Hepatocyte (in vitro differentiated cells): Measurements from ENCODE around the gene KSR2. TPM values are rescaled to one million over a fixed set of nuclear protein-coding genes. Genes with fewer than 3 reads are reported as not detected.

ENCODE experiments used
- DNase-seq: peaks from one replicate; pipeline ENCODE4 v3.0.0-alpha.2; 2016; ENCODE audit warnings: low spot score
- H2AFZ ChIP-seq: fragments of 200-600 bp; sonication (generic); 2 replicates; pipeline ENCODE4 v1.6.0; 2016; ENCODE audit warnings: antibody characterized with exemption, mild to moderate bottlenecking
- H3K27ac ChIP-seq: fragments of 200-600 bp; sonication (generic); 2 replicates; pipeline ENCODE4 v1.5.1; 2016; ENCODE audit warnings: mild to moderate bottlenecking
- H3K27me3 ChIP-seq: fragments of 200-600 bp; sonication (generic); 2 replicates; pipeline ENCODE4 v1.6.1; 2016
- H3K36me3 ChIP-seq: fragments of 200-600 bp; sonication (generic); replicated peaks from 2 replicates; pipeline ENCODE4 v1.5.1; 2016; ENCODE audit warnings: low read depth; ENCODE audit not compliant: insufficient read depth
- H3K4me1 ChIP-seq: fragments of 200-600 bp; sonication (generic); 2 replicates; pipeline ENCODE4 v1.5.1; 2016; ENCODE audit warnings: mild to moderate bottlenecking, moderate library complexity; ENCODE audit not compliant: insufficient read depth
- H3K4me2 ChIP-seq: fragments of 200-600 bp; sonication (generic); 2 replicates; pipeline ENCODE4 v1.6.0; 2016
- H3K4me3 ChIP-seq: fragments of 200-600 bp; sonication (generic); 2 replicates; pipeline ENCODE4 v1.5.1; 2016; ENCODE audit warnings: mild to moderate bottlenecking
- H3K79me2 ChIP-seq: fragments of 200-600 bp; sonication (generic); 2 replicates; pipeline ENCODE4 v1.6.0; 2017; ENCODE audit warnings: mild to moderate bottlenecking
- H3K9me2 ChIP-seq: fragments of 200-600 bp; sonication (generic); replicated peaks from 2 replicates; pipeline ENCODE4 v1.6.0; 2017; ENCODE audit warnings: mild to moderate bottlenecking; ENCODE audit not compliant: insufficient read depth
- H3K9me3 ChIP-seq: fragments of 200-600 bp; sonication (generic); 2 replicates; pipeline ENCODE4 v1.5.1; 2016; ENCODE audit warnings: low read depth, mild to moderate bottlenecking
- H4K20me1 ChIP-seq: fragments of 200-600 bp; sonication (generic); 2 replicates; pipeline ENCODE4 v1.6.0; 2016; ENCODE audit warnings: mild to moderate bottlenecking; ENCODE audit not compliant: insufficient read depth, poor library complexity, severe bottlenecking
- CTCF ChIP-seq: fragments of 200-600 bp; sonication (generic); IDR thresholded peaks from 2 replicates; pipeline ENCODE4 v1.5.1; 2016; ENCODE audit warnings: antibody characterized with exemption, mild to moderate bottlenecking; ENCODE audit not compliant: poor library complexity
- EZH2 ChIP-seq: fragments of 200-600 bp; sonication (generic); IDR thresholded peaks from 2 replicates; pipeline ENCODE4 v1.6.1; 2016; ENCODE audit warnings: antibody characterized with exemption, mild to moderate bottlenecking, borderline replicate concordance
- EZH2phosphoT487 ChIP-seq: fragments of 200-600 bp; sonication (generic); IDR thresholded peaks from one replicate; pipeline ENCODE4 v1.6.1; 2018; ENCODE audit warnings: antibody characterized with exemption, mild to moderate bottlenecking, low read depth, moderate library complexity; ENCODE audit not compliant: unreplicated experiment, severe bottlenecking
- WGBS: methylation state at CpG from one replicate; pipeline ENCODE4 v1.1.6; 2016; ENCODE audit warnings: low lambda C conversion rate; ENCODE audit errors: missing lambda C conversion rate; 5-methylcytosine and 5-hydroxymethylcytosine counted together
- polyA plus RNA-seq: library from polyadenylated mRNA; unstranded; fragments of >200 nt; fragmentation: Nextera tagmentation; extraction: Ambion mirVana; gene quantifications from 2 replicates; pipeline ENCODE4 v1.2.1, GENCODE V29; 2016
- total RNA-seq: library from RNA; depleted of rRNA; stranded (reverse); fragments of >200 nt; gene quantifications from 2 replicates; pipeline ENCODE4 v1.2.3, GENCODE V29; 2014

The KSR2 gene
- total and polyA plus RNA-seq, 2 experiments from 2014 or later: 0.37 to 0.46 TPM

DNA sequence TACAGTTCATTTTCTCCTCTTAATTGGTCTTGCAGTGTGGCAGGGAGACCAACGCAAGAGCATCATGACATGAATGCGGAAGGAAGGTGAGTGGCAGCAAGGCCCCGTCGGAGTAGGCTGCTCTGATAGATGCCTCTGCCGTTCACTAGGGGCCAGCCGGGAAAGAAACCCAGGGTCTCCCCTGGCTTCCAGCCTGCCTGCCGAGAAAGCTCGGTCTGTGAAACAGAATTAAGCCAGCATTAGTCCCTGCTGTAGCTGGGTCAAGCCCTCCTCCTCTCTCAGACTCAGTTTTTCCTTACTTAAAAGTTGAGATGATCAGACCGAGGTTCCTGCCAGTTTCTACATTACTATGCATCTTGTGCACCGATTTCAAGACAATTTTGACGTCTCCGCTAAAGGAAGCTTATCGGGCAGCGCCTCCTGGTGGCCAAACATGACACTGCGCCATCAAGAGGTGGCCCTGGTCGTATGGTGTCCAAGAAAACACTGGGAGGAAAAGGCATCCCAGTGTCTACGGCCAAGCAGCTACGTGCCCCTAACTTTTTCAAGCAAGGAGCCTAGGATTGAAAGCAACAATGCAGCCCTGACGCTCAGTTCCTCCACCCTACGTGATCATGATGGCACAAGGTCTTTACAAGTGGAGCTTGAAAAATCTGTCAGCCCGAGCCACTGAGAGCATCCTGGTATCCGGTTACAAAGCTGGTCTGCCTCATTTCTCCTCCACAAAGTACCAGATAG is 131.6 kb downstream of the KSR2 start:
- H3K4me3 ChIP-seq: no peak overlapping the region
- H3K4me1 ChIP-seq: no peaks in the 10 kb centered on the region
- no peak overlapping the region for H3K27ac ChIP-seq
- DNase-seq: peak; percentile 86
- WGBS: 21% methylated on average over 22 of the region's 22 CpGs
- no peaks in the 10 kb centered on the region for H3K9me2 ChIP-seq
- no peaks in the 10 kb centered on the region for H3K27me3 ChIP-seq
- H3K9me3 ChIP-seq: no peaks in the 10 kb centered on the region
- H3K79me2 ChIP-seq: no peaks in the 10 kb centered on the region
- no peaks in the 10 kb centered on the region for H3K36me3 ChIP-seq
- TF ChIP-seq EZH2 (no peak), CTCF (peak; percentile 98), EZH2phosphoT487 (no peak)
- peak overlapping the region; percentile 59 for H3K4me2 ChIP-seq
- no peaks in the 10 kb centered on the region for H4K20me1 ChIP-seq
- no peak overlapping the region for H2AFZ ChIP-seq

GRCh38 chr12:117836476-117836875 is 132.3 kb downstream of the KSR2 start:
- no peak overlapping the region for H3K4me3 ChIP-seq
- no peaks in the 10 kb centered on the region for H3K9me3 ChIP-seq
- no peaks in the 10 kb centered on the region for H3K27me3 ChIP-seq
- no peak overlapping the region for H3K27ac ChIP-seq
- H3K79me2 ChIP-seq: no peaks in the 10 kb centered on the region
- H2AFZ ChIP-seq: no peak overlapping the region
- H3K9me2 ChIP-seq: no peaks in the 10 kb centered on the region
- no peaks in the 10 kb centered on the region for H3K36me3 ChIP-seq
- H3K4me1 ChIP-seq: no peaks in the 10 kb centered on the region
- H4K20me1 ChIP-seq: no peaks in the 10 kb centered on the region
- TF ChIP-seq EZH2phosphoT487 (no peak), EZH2 (no peak), CTCF (no peak)
- H3K4me2 ChIP-seq: no peak overlapping the region
- DNase-seq: no peak
- 89% methylated on average over 9 of the region's 9 CpGs for WGBS

DNA sequence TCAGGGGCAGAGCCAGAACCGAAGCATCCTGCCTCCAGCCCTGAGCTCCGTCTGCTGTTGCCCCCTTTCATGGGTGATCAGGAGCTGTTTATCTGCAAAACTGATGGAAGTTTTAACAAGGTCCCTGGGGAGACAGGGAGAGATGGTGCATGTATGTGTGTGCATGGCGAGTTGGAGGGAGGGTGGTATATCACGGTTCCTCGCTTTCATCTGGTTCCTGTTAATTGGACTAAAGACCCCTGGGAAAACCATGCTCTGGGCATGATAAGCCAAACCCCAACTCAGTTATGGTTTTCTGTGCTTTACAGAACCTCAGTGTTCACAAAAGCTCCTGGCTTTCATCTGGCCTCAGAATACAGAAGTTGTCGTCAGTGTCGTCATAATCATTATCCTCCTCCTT is 133.6 kb downstream of the KSR2 start:
- no peaks in the 10 kb centered on the region for H3K9me3 ChIP-seq
- TF ChIP-seq EZH2phosphoT487: no peak
- TF ChIP-seq EZH2: no peak
- TF ChIP-seq CTCF: no peak
- no peaks in the 10 kb centered on the region for H3K36me3 ChIP-seq
- no peaks in the 10 kb centered on the region for H3K9me2 ChIP-seq
- no peak for DNase-seq
- H3K4me3 ChIP-seq: no peak overlapping the region
- H3K27ac ChIP-seq: no peak overlapping the region
- no peaks in the 10 kb centered on the region for H4K20me1 ChIP-seq
- no peaks in the 10 kb centered on the region for H3K27me3 ChIP-seq
- WGBS: 92% methylated on average over 7 of the region's 7 CpGs
- no peaks in the 10 kb centered on the region for H3K4me1 ChIP-seq
- no peaks in the 10 kb centered on the region for H3K79me2 ChIP-seq
- no peak overlapping the region for H2AFZ ChIP-seq
- no peak overlapping the region for H3K4me2 ChIP-seq
